MCF 10A (cell line): ENCODE measurements around the gene TFCP2L1. TPM values are rescaled to one million over a fixed set of nuclear protein-coding genes. Genes with fewer than 3 reads are reported as not detected.

ENCODE experiments used
- BruUV-seq: library from RNA; stranded (reverse); fragments of 400-500 nt; replicated peaks from 2 replicates; lab custom pipeline; 2021; lab: Mats Ljungman, UMichigan
- CTCF ChIA-PET: fragments of 300-600 bp; sonication (Branson Sonifier 250); formaldehyde crosslinking; extraction: SDS; loops from one replicate; lab custom pipeline; 2021; ENCODE audit warnings: antibody characterized with exemption, inconsistent platforms; lab: Yijun Ruan, JAX
- POLR2A ChIA-PET: fragments of 300-600, 350-650 bp; sonication (Branson Sonifier 250); formaldehyde crosslinking; extraction: SDS; loops from one replicate; lab custom pipeline; 2020; ENCODE audit warnings: antibody characterized with exemption, inconsistent platforms; lab: Yijun Ruan, JAX
- DNase-seq: peaks from one replicate; pipeline ENCODE4 v3.0.0-alpha.2; 2018; ENCODE audit not compliant: unreplicated experiment
- H3K27ac Mint-ChIP-seq: one replicate; pipeline ENCODE4 v1.8.0; 2022; ENCODE audit warnings: mild to moderate bottlenecking, low read depth, mixed read lengths; ENCODE audit not compliant: unreplicated experiment
- H3K27me3 Mint-ChIP-seq: one replicate; pipeline ENCODE4 v1.8.0; 2022; ENCODE audit warnings: mixed read lengths; ENCODE audit not compliant: insufficient read depth, unreplicated experiment
- H3K36me3 Mint-ChIP-seq: one replicate; pipeline ENCODE4 v1.8.0; 2022; ENCODE audit warnings: mild to moderate bottlenecking, moderate library complexity, mixed read lengths; ENCODE audit not compliant: insufficient read depth, unreplicated experiment
- H3K4me1 Mint-ChIP-seq: one replicate; pipeline ENCODE4 v1.8.0; 2022; ENCODE audit warnings: mixed read lengths; ENCODE audit not compliant: insufficient read depth, unreplicated experiment
- H3K4me3 Mint-ChIP-seq: one replicate; pipeline ENCODE4 v1.8.0; 2022; ENCODE audit warnings: mild to moderate bottlenecking, moderate library complexity, mixed read lengths; ENCODE audit not compliant: unreplicated experiment
- H3K9me3 Mint-ChIP-seq: one replicate; pipeline ENCODE4 v1.8.0; 2022; ENCODE audit warnings: mixed read lengths; ENCODE audit not compliant: unreplicated experiment
- intact Hi-C: fragments of 100-400 bp; cut with micrococcal nuclease; formaldehyde crosslinking; loops from 2 replicates; pipeline ENCODE4 v1.14.1; 2022
- total RNA-seq: library from RNA; stranded (reverse); gene quantifications from 2 replicates; pipeline ENCODE4 v1.2.3, GENCODE V29; 2022
- TF ChIP-seq, protein P1 (sequence below): fragments of 200-600 bp; IDR thresholded peaks from one replicate; pipeline ENCODE4 v1.8.0; 2022; ENCODE audit warnings: antibody characterized with exemption, mild to moderate bottlenecking; ENCODE audit not compliant: unreplicated experiment

Gene TFCP2L1
- total RNA-seq, 1 experiment from 2014 or later: 22.6 TPM

DNA sequence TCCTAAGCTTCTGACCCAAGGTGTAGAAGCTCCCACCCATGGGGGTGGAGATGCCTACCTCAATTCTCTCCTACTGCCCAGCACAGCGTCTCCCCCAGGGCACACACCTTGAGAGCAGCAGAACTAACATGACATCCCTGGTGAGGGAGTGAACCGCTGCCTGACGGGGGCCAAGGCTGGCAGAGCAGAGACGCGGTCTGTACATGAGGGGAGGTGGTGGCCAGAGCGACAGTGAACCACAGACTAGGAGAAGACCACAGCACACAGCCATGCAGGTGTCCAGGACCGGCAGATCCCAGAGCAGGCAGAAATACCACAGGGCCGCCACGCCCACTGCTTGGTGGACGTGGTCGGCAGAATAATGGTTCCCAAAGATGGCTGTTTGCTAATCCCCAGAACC lies 40.4 kb downstream of the TFCP2L1 start:
- no peaks in the 10 kb centered on the region for H3K27me3 Mint-ChIP-seq
- BruUV-seq: no TSS peak

DNA sequence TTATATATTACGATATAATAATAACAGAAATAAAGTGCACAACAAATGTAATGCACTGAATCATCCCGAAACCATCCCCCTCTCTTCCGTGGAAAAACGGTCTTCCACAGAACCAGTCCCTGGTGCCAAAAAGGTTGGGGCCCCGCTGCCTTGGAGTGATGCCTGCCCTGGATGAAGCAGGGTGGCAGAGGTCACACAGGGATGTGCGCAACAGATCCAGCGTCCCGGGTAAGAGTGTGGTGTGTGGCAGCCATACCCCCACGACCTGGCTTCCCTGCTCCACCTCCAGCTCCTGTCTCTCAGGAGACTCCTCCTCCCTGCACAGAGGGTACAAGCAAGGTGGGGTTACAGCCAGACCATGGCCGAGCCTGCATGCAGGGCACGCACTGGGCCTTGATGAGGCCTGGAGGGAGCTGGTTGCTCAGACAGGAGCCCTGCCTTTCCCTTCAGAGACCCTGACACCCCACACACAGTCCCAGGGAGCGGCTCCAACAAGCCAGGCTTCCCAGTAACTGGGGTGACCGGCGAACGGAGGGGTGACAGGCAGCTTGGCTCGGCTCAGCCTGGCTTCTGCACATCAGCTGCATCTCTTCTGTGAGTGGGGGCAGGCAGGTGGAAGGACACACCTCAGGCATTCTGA lies 41.1 kb downstream of the TFCP2L1 start:
- peaks cover 73% of the 10 kb centered on the region for H3K36me3 Mint-ChIP-seq
- intact Hi-C loops: no loop called here
- no peak for DNase-seq

More for the DNA sequence above, 40.4 kb downstream of the TFCP2L1 start:
- Mint-ChIP-seq H3K36me3 (peaks cover 73% of the 10 kb centered on the region), H3K27ac (no peak overlapping the region), H3K4me3 (no peak overlapping the region), H3K9me3 (no peaks in the 10 kb centered on the region), H3K4me1 (no peaks in the 10 kb centered on the region)
- TF ChIP-seq, protein P1, sequence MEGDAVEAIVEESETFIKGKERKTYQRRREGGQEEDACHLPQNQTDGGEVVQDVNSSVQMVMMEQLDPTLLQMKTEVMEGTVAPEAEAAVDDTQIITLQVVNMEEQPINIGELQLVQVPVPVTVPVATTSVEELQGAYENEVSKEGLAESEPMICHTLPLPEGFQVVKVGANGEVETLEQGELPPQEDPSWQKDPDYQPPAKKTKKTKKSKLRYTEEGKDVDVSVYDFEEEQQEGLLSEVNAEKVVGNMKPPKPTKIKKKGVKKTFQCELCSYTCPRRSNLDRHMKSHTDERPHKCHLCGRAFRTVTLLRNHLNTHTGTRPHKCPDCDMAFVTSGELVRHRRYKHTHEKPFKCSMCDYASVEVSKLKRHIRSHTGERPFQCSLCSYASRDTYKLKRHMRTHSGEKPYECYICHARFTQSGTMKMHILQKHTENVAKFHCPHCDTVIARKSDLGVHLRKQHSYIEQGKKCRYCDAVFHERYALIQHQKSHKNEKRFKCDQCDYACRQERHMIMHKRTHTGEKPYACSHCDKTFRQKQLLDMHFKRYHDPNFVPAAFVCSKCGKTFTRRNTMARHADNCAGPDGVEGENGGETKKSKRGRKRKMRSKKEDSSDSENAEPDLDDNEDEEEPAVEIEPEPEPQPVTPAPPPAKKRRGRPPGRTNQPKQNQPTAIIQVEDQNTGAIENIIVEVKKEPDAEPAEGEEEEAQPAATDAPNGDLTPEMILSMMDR: no peak
- no peak for DNase-seq
- POLR2A ChIA-PET: no interaction called here
- intact Hi-C loops: no loop called here
- CTCF ChIA-PET: interaction anchor here (2.1 kb wide), 1 partner anchor 149 kb away, joined by 12 read pairs; no protein-coding TSS in a partner anchor

DNA sequence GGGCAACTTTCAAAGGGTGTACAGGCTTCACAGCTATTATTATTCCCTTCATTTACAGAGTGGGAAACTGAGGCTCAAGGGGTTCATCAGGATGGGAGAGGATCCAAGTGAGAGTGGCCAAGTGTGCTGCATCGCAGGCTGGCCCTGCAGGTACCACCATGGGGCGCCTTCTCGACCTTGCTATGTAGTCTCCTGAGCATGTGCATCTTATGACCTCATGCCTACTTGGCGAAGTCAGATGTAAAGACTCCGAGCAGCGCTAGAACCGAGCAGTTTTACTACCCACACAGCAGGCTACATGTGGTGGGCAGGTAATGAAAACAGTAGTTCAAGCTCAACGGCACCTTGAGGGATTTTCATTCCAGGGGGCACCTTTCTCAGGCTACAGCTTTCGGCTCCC lies 42.0 kb downstream of the TFCP2L1 start:
- no peaks in the 10 kb centered on the region for H3K4me1 Mint-ChIP-seq
- H3K36me3 Mint-ChIP-seq: peaks cover 81% of the 10 kb centered on the region
- TF ChIP-seq, protein P1: no peak
- no peaks in the 10 kb centered on the region for H3K9me3 Mint-ChIP-seq
- no peak overlapping the region for H3K4me3 Mint-ChIP-seq
- BruUV-seq: no TSS peak
- ChIA-PET POLR2A (interaction anchor here (1.0 to 1.5 kb wide), 2 partner anchors 9 to 28 kb away, joined by 3 to 6 read pairs; no protein-coding TSS in a partner anchor), CTCF (interaction anchor here (2.1 kb wide), 1 partner anchor 147 kb away, joined by 12 read pairs; no protein-coding TSS in a partner anchor)
- H3K27ac Mint-ChIP-seq: no peak overlapping the region
- DNase-seq: no peak
- no peaks in the 10 kb centered on the region for H3K27me3 Mint-ChIP-seq
- intact Hi-C loops: no loop called here

More for the DNA sequence above, 41.1 kb downstream of the TFCP2L1 start:
- no TSS peak for BruUV-seq
- H3K9me3 Mint-ChIP-seq: no peaks in the 10 kb centered on the region
- H3K27me3 Mint-ChIP-seq: no peaks in the 10 kb centered on the region
- no peak overlapping the region for H3K27ac Mint-ChIP-seq
- ChIA-PET CTCF (interaction anchor here (2.1 kb wide), 1 partner anchor 148 kb away, joined by 12 read pairs; no protein-coding TSS in a partner anchor), POLR2A (interaction anchor here (0.6 to 1.5 kb wide), 3 partner anchors 10 to 27 kb away, joined by 3 to 6 read pairs (median 3); no protein-coding TSS in a partner anchor)
- H3K4me1 Mint-ChIP-seq: no peaks in the 10 kb centered on the region
- H3K4me3 Mint-ChIP-seq: no peak overlapping the region
- TF ChIP-seq, protein P1: no peak

DNA sequence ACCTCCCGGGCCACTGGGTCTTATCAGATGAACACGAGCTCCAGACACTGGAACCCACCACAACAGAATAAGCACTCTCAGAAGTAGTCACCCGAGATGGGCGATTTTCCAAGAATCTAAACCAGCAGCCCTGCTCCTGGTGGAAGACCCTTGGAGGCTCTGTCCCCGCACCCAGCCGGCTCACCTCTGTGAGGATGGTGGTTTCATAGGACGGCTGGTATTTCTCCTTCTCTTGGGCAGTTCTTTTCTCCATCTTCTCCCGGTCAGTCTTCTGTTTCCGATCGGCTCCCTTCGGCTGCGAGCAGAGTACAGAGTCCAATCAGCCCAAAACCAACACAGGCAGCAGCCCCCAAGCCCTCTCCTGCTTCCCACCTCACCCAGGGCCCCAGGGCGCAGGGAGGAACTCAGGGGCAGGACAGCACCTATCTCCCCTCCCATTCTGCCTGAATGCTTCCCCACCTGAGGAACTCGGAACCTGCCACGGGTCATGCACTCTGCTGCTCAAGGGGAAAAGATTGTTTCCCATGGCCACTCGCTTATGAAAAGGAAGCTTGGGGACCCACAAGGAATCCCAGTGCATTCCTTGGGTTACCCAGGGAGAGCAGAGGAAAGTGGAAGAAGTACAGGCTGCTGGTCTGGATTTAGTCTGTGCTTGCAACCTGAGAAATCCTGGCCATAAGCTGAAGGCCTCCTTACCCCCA lies 42.7 kb downstream of the TFCP2L1 start:
- no peaks in the 10 kb centered on the region for H3K27me3 Mint-ChIP-seq
- TF ChIP-seq, protein P1: no peak
- no peak overlapping the region for H3K4me3 Mint-ChIP-seq
- peaks cover 87% of the 10 kb centered on the region for H3K36me3 Mint-ChIP-seq
- intact Hi-C loops: no loop called here
- no peak overlapping the region for H3K27ac Mint-ChIP-seq
- ChIA-PET POLR2A (interaction anchor here (0.5 to 1.5 kb wide), 3 partner anchors 8 to 29 kb away, joined by 3 to 6 read pairs (median 4); no protein-coding TSS in a partner anchor), CTCF (interaction anchor here (0.6 to 2.1 kb wide), 5 partner anchors 9 to 147 kb away, joined by 3 to 12 read pairs (median 4); no protein-coding TSS in a partner anchor)
- no peak for DNase-seq
- BruUV-seq: no TSS peak
- H3K4me1 Mint-ChIP-seq: no peaks in the 10 kb centered on the region
- no peaks in the 10 kb centered on the region for H3K9me3 Mint-ChIP-seq
